Neural progenitor cell (in vitro differentiated cells): Measurements from ENCODE around the gene MDGA2. TPM values are rescaled to one million over a fixed set of nuclear protein-coding genes. Genes with fewer than 3 reads are reported as not detected.

Experiments used
- DNase-seq: peaks from one replicate; pipeline ENCODE4 v3.0.0-alpha.2; 2016; ENCODE audit warnings: low spot score
- H2AFZ ChIP-seq: fragments of 200-600 bp; sonication (generic); replicated peaks from 2 replicates; pipeline ENCODE4 v1.6.1; 2016; ENCODE audit warnings: antibody characterized with exemption
- H3F3A ChIP-seq: fragments of 200-600 bp; sonication (generic); 2 replicates; pipeline ENCODE4 v1.6.1; 2016; ENCODE audit warnings: antibody characterized with exemption, low read depth
- H3K27ac ChIP-seq: fragments of 200-600 bp; sonication (generic); 2 replicates; pipeline ENCODE4 v1.5.1; 2016; ENCODE audit warnings: mild to moderate bottlenecking
- H3K27me3 ChIP-seq: fragments of 200-600 bp; sonication (generic); 2 replicates; pipeline ENCODE4 v1.6.1; 2016; ENCODE audit warnings: mild to moderate bottlenecking, moderate library complexity
- H3K36me3 ChIP-seq: fragments of 200-600 bp; sonication (generic); 2 replicates; pipeline ENCODE4 v1.5.1; 2016
- H3K4me1 ChIP-seq: fragments of 200-600 bp; sonication (generic); 2 replicates; pipeline ENCODE4 v1.6.1; 2016; ENCODE audit warnings: mixed run types
- H3K4me2 ChIP-seq: fragments of 200-600 bp; sonication (generic); 2 replicates; pipeline ENCODE4 v1.6.1; 2016
- H3K4me3 ChIP-seq: fragments of 200-600 bp; sonication (generic); 2 replicates; pipeline ENCODE4 v1.5.1; 2016
- H3K79me2 ChIP-seq: fragments of 200-600 bp; sonication (generic); 2 replicates; pipeline ENCODE4 v1.6.1; 2016; ENCODE audit warnings: low read depth
- H3K9ac ChIP-seq: fragments of 200-600 bp; sonication (generic); 2 replicates; pipeline ENCODE4 v1.6.1; 2016
- H3K9me3 ChIP-seq: fragments of 200-600 bp; sonication (generic); 2 replicates; pipeline ENCODE4 v1.5.1; 2016; ENCODE audit warnings: low read depth
- H4K20me1 ChIP-seq: fragments of 200-600 bp; sonication (generic); 2 replicates; pipeline ENCODE4 v1.6.1; 2016; ENCODE audit warnings: low read depth
- H3K27ac Mint-ChIP-seq: 3 replicates; pipeline ENCODE4 v1.8.0; 2021; ENCODE audit warnings: mixed read lengths
- H3K27me3 Mint-ChIP-seq: 2 replicates; pipeline ENCODE4 v1.8.0; 2022; ENCODE audit warnings: low read depth, mild to moderate bottlenecking, inconsistent platforms, moderate library complexity, mixed read lengths; ENCODE audit not compliant: insufficient read depth
- H3K36me3 Mint-ChIP-seq: 3 replicates; pipeline ENCODE4 v1.8.0; 2021; ENCODE audit warnings: mixed read lengths
- H3K4me1 Mint-ChIP-seq: 3 replicates; pipeline ENCODE4 v1.8.0; 2021; ENCODE audit warnings: mixed read lengths
- H3K4me3 Mint-ChIP-seq: 3 replicates; pipeline ENCODE4 v1.8.0; 2021; ENCODE audit warnings: mild to moderate bottlenecking, moderate library complexity, mixed read lengths
- H3K9me3 Mint-ChIP-seq: 3 replicates; pipeline ENCODE4 v1.8.0; 2020; ENCODE audit warnings: mixed read lengths
- CTCF ChIP-seq: fragments of 200-600 bp; sonication (generic); IDR thresholded peaks from 2 replicates; pipeline ENCODE4 v1.5.1; 2017; ENCODE audit warnings: antibody characterized with exemption, mild to moderate bottlenecking
- EZH2 ChIP-seq: fragments of 200-600 bp; sonication (generic); IDR thresholded peaks from 2 replicates; pipeline ENCODE4 v1.6.1; 2017; ENCODE audit warnings: antibody characterized with exemption, mild to moderate bottlenecking, moderate library complexity
- EZH2phosphoT487 ChIP-seq: fragments of 200-600 bp; sonication (generic); IDR thresholded peaks from 2 replicates; pipeline ENCODE4 v1.6.1; 2017; ENCODE audit warnings: antibody characterized with exemption
- total RNA-seq: library from RNA; depleted of rRNA; stranded (reverse); fragments of >200 nt; gene quantifications from 2 replicates; pipeline ENCODE4 v1.2.3, GENCODE V29; 2015; ENCODE audit warnings: low replicate concordance

MDGA2 gene
- total RNA-seq, 1 donor from 2014 or later, result 1.0 TPM

- H3K4me1 ChIP-seq, result no peaks in the 10 kb centered on the region
- H3K4me1 Mint-ChIP-seq, result peaks cover 6% of the 10 kb centered on the region
These were observed 78.5 kb downstream of the MDGA2 start for GRCh38 chr14:47596860-47597259.

GRCh38 chr14:47596232-47596631 is 79.2 kb downstream of the MDGA2 start:
- Histone ChIP-seq H3K9ac (no peak overlapping the region), H3K9me3 (no peaks in the 10 kb centered on the region), H3F3A (no peaks in the 10 kb centered on the region), H3K79me2 (no peaks in the 10 kb centered on the region), H3K4me1 (no peaks in the 10 kb centered on the region), H3K4me2 (no peak overlapping the region), H3K4me3 (no peak overlapping the region), H3K27me3 (no peaks in the 10 kb centered on the region), H3K36me3 (no peaks in the 10 kb centered on the region), H3K27ac (no peak overlapping the region), H4K20me1 (no peaks in the 10 kb centered on the region), H2AFZ (no peak overlapping the region)
- TF ChIP-seq CTCF (no peak), EZH2phosphoT487 (no peak), EZH2 (no peak)
- H3K4me3 Mint-ChIP-seq, result no peak overlapping the region
- no peaks in the 10 kb centered on the region for H3K27me3 Mint-ChIP-seq
- no peak for DNase-seq
- H3K27ac Mint-ChIP-seq, result no peak overlapping the region
- peaks cover 9% of the 10 kb centered on the region for H3K9me3 Mint-ChIP-seq
- peaks cover 3% of the 10 kb centered on the region for H3K4me1 Mint-ChIP-seq
- H3K36me3 Mint-ChIP-seq, result no peaks in the 10 kb centered on the region

More at GRCh38 chr14:47596860-47597259, 78.5 kb downstream of the MDGA2 start:
- H3K27me3 ChIP-seq, result no peaks in the 10 kb centered on the region
- H3K36me3 ChIP-seq, result no peaks in the 10 kb centered on the region
- Mint-ChIP-seq H3K9me3 (peaks cover 7% of the 10 kb centered on the region), H3K4me3 (no peak overlapping the region), H3K27me3 (no peaks in the 10 kb centered on the region), H3K36me3 (no peaks in the 10 kb centered on the region), H3K27ac (no peak overlapping the region)
- H3K9ac ChIP-seq, result no peak overlapping the region
- no peaks in the 10 kb centered on the region for H4K20me1 ChIP-seq
- no peaks in the 10 kb centered on the region for H3K79me2 ChIP-seq
- H3K4me2 ChIP-seq, result no peak overlapping the region
- DNase-seq, result no peak
- H3K9me3 ChIP-seq, result no peaks in the 10 kb centered on the region
- no peak overlapping the region for H2AFZ ChIP-seq
- TF ChIP-seq CTCF, result no peak
- H3F3A ChIP-seq, result no peaks in the 10 kb centered on the region
- no peak overlapping the region for H3K4me3 ChIP-seq
- no peak overlapping the region for H3K27ac ChIP-seq

GRCh38 chr14:47595552-47595951 is 79.9 kb downstream of the MDGA2 start:
- TF ChIP-seq CTCF (no peak), EZH2phosphoT487 (no peak), EZH2 (no peak)
- no peaks in the 10 kb centered on the region for H3K27me3 ChIP-seq
- no peak for DNase-seq
- no peaks in the 10 kb centered on the region for H3K36me3 ChIP-seq
- H3F3A ChIP-seq, result no peaks in the 10 kb centered on the region
- no peaks in the 10 kb centered on the region for H3K4me1 Mint-ChIP-seq
- no peaks in the 10 kb centered on the region for H3K9me3 ChIP-seq
- no peak overlapping the region for H3K9ac ChIP-seq
- H3K4me3 Mint-ChIP-seq, result no peak overlapping the region
- H3K27ac Mint-ChIP-seq, result no peak overlapping the region
- no peak overlapping the region for H2AFZ ChIP-seq
- no peaks in the 10 kb centered on the region for H4K20me1 ChIP-seq
- H3K4me3 ChIP-seq, result no peak overlapping the region
- no peaks in the 10 kb centered on the region for H3K79me2 ChIP-seq
- peaks cover 9% of the 10 kb centered on the region for H3K9me3 Mint-ChIP-seq
- H3K27ac ChIP-seq, result no peak overlapping the region
- H3K4me2 ChIP-seq, result no peak overlapping the region
- no peaks in the 10 kb centered on the region for H3K36me3 Mint-ChIP-seq
- H3K27me3 Mint-ChIP-seq, result no peaks in the 10 kb centered on the region
- no peaks in the 10 kb centered on the region for H3K4me1 ChIP-seq
